ENCODE measurements around the gene PPP2R2C. TPM values are rescaled to one million over a fixed set of nuclear protein-coding genes. Genes with fewer than 3 reads are reported as not detected.

Gene PPP2R2C
- total RNA-seq, 2 experiments from 2014 or later = not detected

- ChIA-PET POLR2A (no interaction called here), CTCF (interaction anchor here (12.4 kb wide), 1 partner anchor 75 kb away, joined by 177 read pairs; no protein-coding TSS in a partner anchor)
These were observed 147.2 kb downstream of the PPP2R2C start for GRCh38 chr4:6324999-6325787.

- ChIA-PET POLR2A (no interaction called here), CTCF (interaction anchor here (12.4 kb wide), 1 partner anchor 75 kb away, joined by 177 read pairs; no protein-coding TSS in a partner anchor)
These were observed 147.9 kb downstream of the PPP2R2C start for GRCh38 chr4:6324461-6324998.

- CTCF ChIA-PET = interaction anchor here (12.4 kb wide), 1 partner anchor 73 kb away, joined by 177 read pairs; no protein-coding TSS in a partner anchor
These were observed 149.4 kb downstream of the PPP2R2C start for GRCh38 chr4:6322761-6323566.

GRCh38 chr4:6322067-6322760, 150.2 kb downstream of the PPP2R2C start:
- POLR2A ChIA-PET = no interaction called here
- CTCF ChIA-PET = interaction anchor here (12.4 kb wide), 1 partner anchor 72 kb away, joined by 177 read pairs; no protein-coding TSS in a partner anchor

More at GRCh38 chr4:6322761-6323566, 149.4 kb downstream of the PPP2R2C start:
- POLR2A ChIA-PET = no interaction called here

- ChIA-PET CTCF (no interaction called here), POLR2A (no interaction called here)
These were observed 151.1 kb downstream of the PPP2R2C start for GRCh38 chr4:6321361-6321760.

- POLR2A ChIA-PET = no interaction called here
- CTCF ChIA-PET = interaction anchor here (0.8 to 1.7 kb wide), 2 partner anchors 11 to 322 kb away, joined by 3 to 4 read pairs; no protein-coding TSS in a partner anchor
These were observed 151.8 kb downstream of the PPP2R2C start for GRCh38 chr4:6320663-6321062.

- ChIA-PET POLR2A (no interaction called here), CTCF (interaction anchor here (0.8 to 1.8 kb wide), 4 partner anchors 8 to 321 kb away, joined by 3 to 4 read pairs (median 4); no protein-coding TSS in a partner anchor)
These were observed 152.8 kb downstream of the PPP2R2C start for GRCh38 chr4:6319530-6320150.

- POLR2A ChIA-PET = no interaction called here
- CTCF ChIA-PET = interaction anchor here (1.3 kb wide), 1 partner anchor 9 kb away, joined by 4 read pairs; no protein-coding TSS in a partner anchor
These were observed 154.2 kb downstream of the PPP2R2C start for GRCh38 chr4:6318206-6318605.

GRCh38 chr4:6316461-6317003, 155.9 kb downstream of the PPP2R2C start:
- ChIA-PET POLR2A (no interaction called here), CTCF (no interaction called here)

- ChIA-PET POLR2A (no interaction called here), CTCF (interaction anchor here (1.3 kb wide), 1 partner anchor 14 kb away, joined by 4 read pairs; no protein-coding TSS in a partner anchor)
These were observed 159.2 kb downstream of the PPP2R2C start for GRCh38 chr4:6313216-6313615.

- ChIA-PET CTCF (interaction anchor here (1.2 to 1.4 kb wide), 2 partner anchors 18 to 59 kb away, joined by 3 to 5 read pairs; no protein-coding TSS in a partner anchor), POLR2A (no interaction called here)
These were observed 162.6 kb downstream of the PPP2R2C start for GRCh38 chr4:6309777-6310176.

- ChIA-PET POLR2A (interaction anchor here (0.6 kb wide), 1 partner anchor 347 kb away, joined by 6 read pairs; no protein-coding TSS in a partner anchor), CTCF (interaction anchor here (1.2 to 1.4 kb wide), 3 partner anchors 19 to 238 kb away, joined by 3 to 5 read pairs (median 3); no protein-coding TSS in a partner anchor)
These were observed 163.3 kb downstream of the PPP2R2C start for GRCh38 chr4:6308899-6309643.

GRCh38 chr4:6307891-6308290, 164.5 kb downstream of the PPP2R2C start:
- CTCF ChIA-PET = interaction anchor here (1.2 kb wide), 1 partner anchor 239 kb away, joined by 3 read pairs; no protein-coding TSS in a partner anchor

GRCh38 chr4:6307230-6307629, 165.2 kb downstream of the PPP2R2C start:
- ChIA-PET POLR2A (no interaction called here), CTCF (no interaction called here)

More at GRCh38 chr4:6307891-6308290, 164.5 kb downstream of the PPP2R2C start:
- POLR2A ChIA-PET = no interaction called here

- CTCF ChIA-PET = interaction anchor here (0.8 kb wide), 1 partner anchor 26 kb away, joined by 3 read pairs; no protein-coding TSS in a partner anchor
- POLR2A ChIA-PET = no interaction called here
These were observed 166.1 kb downstream of the PPP2R2C start for GRCh38 chr4:6306299-6306698.

- ChIA-PET POLR2A (no interaction called here), CTCF (no interaction called here)
These were observed 168.5 kb downstream of the PPP2R2C start for GRCh38 chr4:6303943-6304342.

- CTCF ChIA-PET = no interaction called here
- POLR2A ChIA-PET = no interaction called here
These were observed 169.5 kb downstream of the PPP2R2C start for GRCh38 chr4:6302869-6303268.
